WTC11 (cell line): ENCODE results near the gene MED26. TPM values are rescaled to one million over a fixed set of nuclear protein-coding genes. Genes with fewer than 3 reads are reported as not detected.

ENCODE experiments used
- ATAC-seq: fragments of 200-7000 bp; cut with Tn5 transposase; 2 replicates; pipeline ENCODE4 v1.10.0; 2021; ENCODE audit warnings: mild to moderate bottlenecking, moderate library complexity
- CTCF ChIA-PET: fragments of 300-600 bp; sonication (Branson Sonifier 250); formaldehyde crosslinking; loops from one replicate; lab custom pipeline; 2021; ENCODE audit warnings: antibody characterized with exemption; lab: Charles Lee
- POLR2A ChIA-PET: fragments of 350-600 bp; sonication (Branson Sonifier 250); formaldehyde crosslinking; loops from one replicate; lab custom pipeline; 2021; ENCODE audit warnings: antibody characterized with exemption; lab: Charles Lee
- DNase-seq: peaks from one replicate; pipeline ENCODE4 v3.0.0; 2021; ENCODE audit warnings: low spot score
- H3K27ac Mint-ChIP-seq: 2 replicates; pipeline ENCODE4 v1.8.0; 2021; ENCODE audit warnings: mixed read lengths
- H3K27me3 Mint-ChIP-seq: 2 replicates; pipeline ENCODE4 v1.8.0; 2021; ENCODE audit warnings: low read depth, mild to moderate bottlenecking, moderate library complexity, mixed read lengths
- H3K36me3 Mint-ChIP-seq: 2 replicates; pipeline ENCODE4 v1.8.0; 2021; ENCODE audit warnings: mixed read lengths
- H3K4me1 Mint-ChIP-seq: 2 replicates; pipeline ENCODE4 v1.8.0; 2022; ENCODE audit warnings: mixed read lengths
- H3K4me3 Mint-ChIP-seq: 2 replicates; pipeline ENCODE4 v1.8.0; 2021; ENCODE audit warnings: mild to moderate bottlenecking, moderate library complexity, mixed read lengths
- H3K9me3 Mint-ChIP-seq: 2 replicates; pipeline ENCODE4 v1.8.0; 2021; ENCODE audit warnings: mixed read lengths
- GABPB1 ChIP-seq: sonication (generic); formaldehyde crosslinking; IDR thresholded peaks from 2 replicates; pipeline ENCODE4 v1.8.1; 2023; ENCODE audit warnings: mild to moderate bottlenecking, missing genetic modification reagents
- JAZF1 ChIP-seq: fragments of 250-450 bp; sonication (Bioruptor Pico); IDR thresholded peaks from 2 replicates; pipeline ENCODE4 v1.9.0; 2021; ENCODE audit warnings: moderate library complexity, mild to moderate bottlenecking, inconsistent platforms
- KAT7 ChIP-seq: sonication (generic); formaldehyde crosslinking; IDR thresholded peaks from 2 replicates; pipeline ENCODE4 v1.8.1; 2023; ENCODE audit warnings: missing genetic modification reagents, mild to moderate bottlenecking, borderline replicate concordance
- MYBL2 ChIP-seq: sonication (generic); formaldehyde crosslinking; IDR thresholded peaks from 2 replicates; pipeline ENCODE4 v1.8.1; 2023; ENCODE audit warnings: mild to moderate bottlenecking, moderate library complexity, missing genetic modification reagents
- NFE2L1 ChIP-seq: sonication (generic); formaldehyde crosslinking; IDR thresholded peaks from 2 replicates; pipeline ENCODE4 v1.8.1; 2023; ENCODE audit warnings: missing genetic modification reagents
- NR2C2 ChIP-seq: sonication (generic); formaldehyde crosslinking; IDR thresholded peaks from 2 replicates; pipeline ENCODE4 v1.8.0; 2022; ENCODE audit warnings: mild to moderate bottlenecking, missing genetic modification reagents
- SMAD4 ChIP-seq: sonication (generic); formaldehyde crosslinking; IDR thresholded peaks from 2 replicates; pipeline ENCODE4 v1.8.0; 2022; ENCODE audit warnings: mild to moderate bottlenecking, missing genetic modification reagents
- SP1 ChIP-seq: sonication (generic); formaldehyde crosslinking; conservative IDR thresholded peaks from 2 replicates; pipeline ENCODE4 v1.8.1; 2022; ENCODE audit warnings: missing genetic modification reagents
- TCF7 ChIP-seq: sonication (generic); formaldehyde crosslinking; IDR thresholded peaks from 2 replicates; pipeline ENCODE4 v1.8.0; 2022; ENCODE audit warnings: mild to moderate bottlenecking, low read depth, missing genetic modification reagents, moderate library complexity
- ZNF121 ChIP-seq: sonication (generic); formaldehyde crosslinking; IDR thresholded peaks from 2 replicates; pipeline ENCODE4 v1.8.0; 2023; ENCODE audit warnings: missing genetic modification reagents
- ZNF138 ChIP-seq: sonication (generic); formaldehyde crosslinking; conservative IDR thresholded peaks from 2 replicates; pipeline ENCODE4 v1.8.1; 2022; ENCODE audit warnings: mild to moderate bottlenecking, moderate library complexity, missing genetic modification reagents
- total RNA-seq: library from RNA; stranded (reverse); gene quantifications from 3 replicates; pipeline ENCODE4 v1.2.3, GENCODE V29; 2021
- TF ChIP-seq, protein P1 (sequence below): fragments of 250-450 bp; sonication (Bioruptor Pico); IDR thresholded peaks from 2 replicates; pipeline ENCODE4 v1.9.0; 2021; ENCODE audit warnings: moderate library complexity, mild to moderate bottlenecking, inconsistent platforms, borderline replicate concordance
- TF ChIP-seq, protein P2 (sequence below): sonication (generic); formaldehyde crosslinking; IDR thresholded peaks from 2 replicates; pipeline ENCODE4 v1.8.0; 2023; ENCODE audit warnings: missing genetic modification reagents
- TF ChIP-seq, protein P3 (sequence below): sonication (generic); formaldehyde crosslinking; IDR thresholded peaks from 2 replicates; pipeline ENCODE4 v1.8.0; 2023; ENCODE audit warnings: mild to moderate bottlenecking, missing genetic modification reagents
- TF ChIP-seq, protein P4 (sequence below): fragments of 250-450 bp; sonication (Bioruptor Pico); conservative IDR thresholded peaks from 2 replicates; pipeline ENCODE4 v1.9.0; 2021; ENCODE audit warnings: mild to moderate bottlenecking
- TF ChIP-seq, protein P5 (sequence below): sonication (generic); formaldehyde crosslinking; IDR thresholded peaks from 2 replicates; pipeline ENCODE4 v1.8.0; 2023; ENCODE audit warnings: missing genetic modification reagents, mild to moderate bottlenecking, borderline replicate concordance
- TF ChIP-seq, protein P6 (sequence below): fragments of 250-450 bp; sonication (Bioruptor Pico); IDR thresholded peaks from 2 replicates; pipeline ENCODE4 v2.1.2; 2022; ENCODE audit warnings: mild to moderate bottlenecking, moderate library complexity
- TF ChIP-seq, protein P7 (sequence below): sonication (generic); formaldehyde crosslinking; IDR thresholded peaks from 2 replicates; pipeline ENCODE4 v1.8.1; 2023; ENCODE audit warnings: mild to moderate bottlenecking, moderate library complexity, missing genetic modification reagents

Gene MED26
- total RNA-seq, 1 experiment from 2014 or later = 14.2 TPM

DNA sequence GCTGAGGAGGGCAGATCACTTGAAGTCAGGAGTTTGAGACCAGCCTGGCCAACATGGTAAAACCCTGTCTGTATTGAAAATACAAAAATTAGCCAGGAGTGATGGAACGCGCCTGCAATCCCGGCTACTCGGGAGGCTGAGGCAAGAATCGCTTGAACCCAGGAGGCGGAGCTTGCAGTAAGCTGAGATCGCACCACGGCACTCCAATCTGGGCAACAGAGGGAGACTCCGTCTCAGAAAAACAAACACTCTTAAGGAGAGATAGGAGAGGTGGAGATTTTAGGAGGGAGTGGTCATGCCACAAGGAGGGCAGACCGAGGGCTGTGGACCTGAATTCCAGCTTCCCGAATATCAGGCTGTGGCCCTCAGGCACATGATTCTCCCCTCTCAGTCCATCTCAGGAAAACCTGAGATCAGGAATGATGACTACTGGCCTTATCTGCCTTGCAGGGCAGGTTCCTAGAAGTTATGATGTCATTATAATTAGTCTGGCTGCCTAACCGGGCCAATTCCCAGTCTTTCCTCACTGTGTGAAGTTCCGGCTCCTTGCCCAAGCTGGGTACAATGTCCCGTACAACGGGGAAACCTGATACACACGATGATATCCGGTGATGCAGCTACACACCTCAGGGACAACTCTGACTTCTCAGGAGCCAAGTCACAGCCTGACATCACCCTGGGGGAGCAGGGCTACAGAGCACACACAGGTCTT is 58.2 kb downstream of the MED26 start:
- DNase-seq (no peak), ATAC-seq (no peak)
- Mint-ChIP-seq H3K27ac (no peak overlapping the region; the same call in 1 of the 2 replicates), H3K4me3 (peak overlapping the region; percentile 24; the same call in 1 of the 2 replicates), H3K27me3 (no peaks in the 10 kb centered on the region), H3K9me3 (no peaks in the 10 kb centered on the region), H3K4me1 (peaks cover 16% of the 10 kb centered on the region), H3K36me3 (peaks cover 26% of the 10 kb centered on the region)
- POLR2A ChIA-PET = no interaction called here
- CTCF ChIA-PET = no interaction called here
- TF ChIP-seq TCF7 (CRISPR knock-in tag) (no peak), KAT7 (CRISPR knock-in tag) (no peak), NR2C2 (CRISPR knock-in tag) (no peak), MYBL2 (CRISPR knock-in tag) (no peak)
- TF ChIP-seq, protein P1, sequence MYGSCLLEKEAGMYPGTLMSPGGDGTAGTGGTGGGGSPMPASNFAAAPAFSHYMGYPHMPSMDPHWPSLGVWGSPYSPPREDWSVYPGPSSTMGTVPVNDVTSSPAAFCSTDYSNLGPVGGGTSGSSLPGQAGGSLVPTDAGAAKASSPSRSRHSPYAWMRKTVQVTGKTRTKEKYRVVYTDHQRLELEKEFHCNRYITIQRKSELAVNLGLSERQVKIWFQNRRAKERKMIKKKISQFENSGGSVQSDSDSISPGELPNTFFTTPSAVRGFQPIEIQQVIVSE (CRISPR knock-in tag) = no peak

DNA sequence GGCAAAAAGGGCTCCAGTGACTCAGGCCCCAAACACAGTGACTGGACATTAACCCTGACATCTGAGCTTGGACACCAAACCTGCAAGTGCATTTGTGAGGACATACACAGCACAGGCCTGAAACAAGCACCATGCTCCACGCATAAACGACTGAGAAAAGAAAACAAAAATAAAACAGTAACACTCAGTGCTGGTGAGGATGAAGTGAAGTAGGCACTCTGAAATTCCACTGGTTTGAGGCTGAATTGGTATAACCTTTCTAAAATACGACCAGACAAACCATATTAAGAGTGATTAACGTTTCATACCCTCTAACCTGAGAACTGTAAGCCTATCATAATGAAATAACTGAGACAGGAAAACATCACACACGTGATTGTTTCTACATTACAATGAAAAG is 61.3 kb downstream of the MED26 start:
- Mint-ChIP-seq H3K27me3 (no peaks in the 10 kb centered on the region), H3K27ac (no peak overlapping the region), H3K4me3 (no peak overlapping the region), H3K4me1 (peaks cover 8% of the 10 kb centered on the region), H3K9me3 (no peaks in the 10 kb centered on the region), H3K36me3 (peaks cover 45% of the 10 kb centered on the region)
- ATAC-seq (no peak), DNase-seq (no peak)
- ChIA-PET POLR2A (no interaction called here), CTCF (no interaction called here)
- TF ChIP-seq SP1 (CRISPR knock-in tag) = no peak
- no peak for TF ChIP-seq JAZF1 (CRISPR knock-in tag)
- TF ChIP-seq, protein P2, sequence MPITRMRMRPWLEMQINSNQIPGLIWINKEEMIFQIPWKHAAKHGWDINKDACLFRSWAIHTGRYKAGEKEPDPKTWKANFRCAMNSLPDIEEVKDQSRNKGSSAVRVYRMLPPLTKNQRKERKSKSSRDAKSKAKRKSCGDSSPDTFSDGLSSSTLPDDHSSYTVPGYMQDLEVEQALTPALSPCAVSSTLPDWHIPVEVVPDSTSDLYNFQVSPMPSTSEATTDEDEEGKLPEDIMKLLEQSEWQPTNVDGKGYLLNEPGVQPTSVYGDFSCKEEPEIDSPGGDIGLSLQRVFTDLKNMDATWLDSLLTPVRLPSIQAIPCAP (CRISPR knock-in tag) = no peak
- TF ChIP-seq, protein P3, sequence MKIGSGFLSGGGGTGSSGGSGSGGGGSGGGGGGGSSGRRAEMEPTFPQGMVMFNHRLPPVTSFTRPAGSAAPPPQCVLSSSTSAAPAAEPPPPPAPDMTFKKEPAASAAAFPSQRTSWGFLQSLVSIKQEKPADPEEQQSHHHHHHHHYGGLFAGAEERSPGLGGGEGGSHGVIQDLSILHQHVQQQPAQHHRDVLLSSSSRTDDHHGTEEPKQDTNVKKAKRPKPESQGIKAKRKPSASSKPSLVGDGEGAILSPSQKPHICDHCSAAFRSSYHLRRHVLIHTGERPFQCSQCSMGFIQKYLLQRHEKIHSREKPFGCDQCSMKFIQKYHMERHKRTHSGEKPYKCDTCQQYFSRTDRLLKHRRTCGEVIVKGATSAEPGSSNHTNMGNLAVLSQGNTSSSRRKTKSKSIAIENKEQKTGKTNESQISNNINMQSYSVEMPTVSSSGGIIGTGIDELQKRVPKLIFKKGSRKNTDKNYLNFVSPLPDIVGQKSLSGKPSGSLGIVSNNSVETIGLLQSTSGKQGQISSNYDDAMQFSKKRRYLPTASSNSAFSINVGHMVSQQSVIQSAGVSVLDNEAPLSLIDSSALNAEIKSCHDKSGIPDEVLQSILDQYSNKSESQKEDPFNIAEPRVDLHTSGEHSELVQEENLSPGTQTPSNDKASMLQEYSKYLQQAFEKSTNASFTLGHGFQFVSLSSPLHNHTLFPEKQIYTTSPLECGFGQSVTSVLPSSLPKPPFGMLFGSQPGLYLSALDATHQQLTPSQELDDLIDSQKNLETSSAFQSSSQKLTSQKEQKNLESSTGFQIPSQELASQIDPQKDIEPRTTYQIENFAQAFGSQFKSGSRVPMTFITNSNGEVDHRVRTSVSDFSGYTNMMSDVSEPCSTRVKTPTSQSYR (CRISPR knock-in tag) = no peak
- no peak for TF ChIP-seq NFE2L1 (CRISPR knock-in tag)
- no peak for TF ChIP-seq SMAD4
- TF ChIP-seq, protein P4, sequence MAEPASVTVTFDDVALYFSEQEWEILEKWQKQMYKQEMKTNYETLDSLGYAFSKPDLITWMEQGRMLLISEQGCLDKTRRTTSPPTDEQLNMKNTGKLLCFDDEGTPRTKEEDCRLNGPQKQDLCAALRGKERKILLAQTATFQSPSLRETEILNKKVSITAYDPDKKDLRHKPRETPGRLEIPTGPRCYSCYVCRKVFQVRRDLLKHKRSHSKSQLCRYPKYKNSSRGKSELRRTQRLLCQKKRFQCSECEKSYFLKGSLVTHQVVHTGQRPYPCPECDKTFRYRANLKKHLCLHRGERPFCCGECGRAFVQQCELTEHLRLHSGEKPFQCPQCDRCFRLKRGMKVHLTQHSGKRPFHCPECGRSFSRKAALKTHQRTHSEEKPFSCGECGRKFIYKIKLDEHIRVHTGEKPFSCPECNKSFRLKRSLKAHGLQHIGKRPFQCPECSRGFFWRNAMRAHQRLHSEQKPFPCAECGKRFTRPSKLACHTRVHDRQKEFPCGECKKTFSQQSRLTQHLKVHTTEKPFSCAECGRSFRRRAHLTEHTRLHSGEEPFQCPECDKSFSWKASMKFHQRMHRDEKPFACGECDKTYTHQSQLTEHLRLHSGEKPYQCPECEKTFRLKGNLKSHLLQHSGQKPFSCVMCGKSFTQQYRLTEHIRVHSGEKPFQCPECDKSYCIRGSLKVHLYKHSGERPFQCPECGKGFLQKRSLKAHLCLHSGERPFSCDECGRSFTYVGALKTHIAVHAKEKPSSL (CRISPR knock-in tag) = no peak
- TF ChIP-seq GABPB1 (CRISPR knock-in tag) = no peak
- TF ChIP-seq, protein P5, sequence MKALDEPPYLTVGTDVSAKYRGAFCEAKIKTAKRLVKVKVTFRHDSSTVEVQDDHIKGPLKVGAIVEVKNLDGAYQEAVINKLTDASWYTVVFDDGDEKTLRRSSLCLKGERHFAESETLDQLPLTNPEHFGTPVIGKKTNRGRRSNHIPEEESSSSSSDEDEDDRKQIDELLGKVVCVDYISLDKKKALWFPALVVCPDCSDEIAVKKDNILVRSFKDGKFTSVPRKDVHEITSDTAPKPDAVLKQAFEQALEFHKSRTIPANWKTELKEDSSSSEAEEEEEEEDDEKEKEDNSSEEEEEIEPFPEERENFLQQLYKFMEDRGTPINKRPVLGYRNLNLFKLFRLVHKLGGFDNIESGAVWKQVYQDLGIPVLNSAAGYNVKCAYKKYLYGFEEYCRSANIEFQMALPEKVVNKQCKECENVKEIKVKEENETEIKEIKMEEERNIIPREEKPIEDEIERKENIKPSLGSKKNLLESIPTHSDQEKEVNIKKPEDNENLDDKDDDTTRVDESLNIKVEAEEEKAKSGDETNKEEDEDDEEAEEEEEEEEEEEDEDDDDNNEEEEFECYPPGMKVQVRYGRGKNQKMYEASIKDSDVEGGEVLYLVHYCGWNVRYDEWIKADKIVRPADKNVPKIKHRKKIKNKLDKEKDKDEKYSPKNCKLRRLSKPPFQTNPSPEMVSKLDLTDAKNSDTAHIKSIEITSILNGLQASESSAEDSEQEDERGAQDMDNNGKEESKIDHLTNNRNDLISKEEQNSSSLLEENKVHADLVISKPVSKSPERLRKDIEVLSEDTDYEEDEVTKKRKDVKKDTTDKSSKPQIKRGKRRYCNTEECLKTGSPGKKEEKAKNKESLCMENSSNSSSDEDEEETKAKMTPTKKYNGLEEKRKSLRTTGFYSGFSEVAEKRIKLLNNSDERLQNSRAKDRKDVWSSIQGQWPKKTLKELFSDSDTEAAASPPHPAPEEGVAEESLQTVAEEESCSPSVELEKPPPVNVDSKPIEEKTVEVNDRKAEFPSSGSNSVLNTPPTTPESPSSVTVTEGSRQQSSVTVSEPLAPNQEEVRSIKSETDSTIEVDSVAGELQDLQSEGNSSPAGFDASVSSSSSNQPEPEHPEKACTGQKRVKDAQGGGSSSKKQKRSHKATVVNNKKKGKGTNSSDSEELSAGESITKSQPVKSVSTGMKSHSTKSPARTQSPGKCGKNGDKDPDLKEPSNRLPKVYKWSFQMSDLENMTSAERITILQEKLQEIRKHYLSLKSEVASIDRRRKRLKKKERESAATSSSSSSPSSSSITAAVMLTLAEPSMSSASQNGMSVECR (CRISPR knock-in tag) = no peak
- no peak for TF ChIP-seq ZNF138 (CRISPR knock-in tag)
- TF ChIP-seq, protein P6, sequence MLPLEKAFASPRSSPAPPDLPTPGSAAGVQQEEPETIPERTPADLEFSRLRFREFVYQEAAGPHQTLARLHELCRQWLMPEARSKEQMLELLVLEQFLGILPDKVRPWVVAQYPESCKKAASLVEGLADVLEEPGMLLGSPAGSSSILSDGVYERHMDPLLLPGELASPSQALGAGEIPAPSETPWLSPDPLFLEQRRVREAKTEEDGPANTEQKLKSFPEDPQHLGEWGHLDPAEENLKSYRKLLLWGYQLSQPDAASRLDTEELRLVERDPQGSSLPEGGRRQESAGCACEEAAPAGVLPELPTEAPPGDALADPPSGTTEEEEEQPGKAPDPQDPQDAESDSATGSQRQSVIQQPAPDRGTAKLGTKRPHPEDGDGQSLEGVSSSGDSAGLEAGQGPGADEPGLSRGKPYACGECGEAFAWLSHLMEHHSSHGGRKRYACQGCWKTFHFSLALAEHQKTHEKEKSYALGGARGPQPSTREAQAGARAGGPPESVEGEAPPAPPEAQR = no peak
- no peak for TF ChIP-seq ZNF121 (CRISPR knock-in tag)
- TF ChIP-seq, protein P7, sequence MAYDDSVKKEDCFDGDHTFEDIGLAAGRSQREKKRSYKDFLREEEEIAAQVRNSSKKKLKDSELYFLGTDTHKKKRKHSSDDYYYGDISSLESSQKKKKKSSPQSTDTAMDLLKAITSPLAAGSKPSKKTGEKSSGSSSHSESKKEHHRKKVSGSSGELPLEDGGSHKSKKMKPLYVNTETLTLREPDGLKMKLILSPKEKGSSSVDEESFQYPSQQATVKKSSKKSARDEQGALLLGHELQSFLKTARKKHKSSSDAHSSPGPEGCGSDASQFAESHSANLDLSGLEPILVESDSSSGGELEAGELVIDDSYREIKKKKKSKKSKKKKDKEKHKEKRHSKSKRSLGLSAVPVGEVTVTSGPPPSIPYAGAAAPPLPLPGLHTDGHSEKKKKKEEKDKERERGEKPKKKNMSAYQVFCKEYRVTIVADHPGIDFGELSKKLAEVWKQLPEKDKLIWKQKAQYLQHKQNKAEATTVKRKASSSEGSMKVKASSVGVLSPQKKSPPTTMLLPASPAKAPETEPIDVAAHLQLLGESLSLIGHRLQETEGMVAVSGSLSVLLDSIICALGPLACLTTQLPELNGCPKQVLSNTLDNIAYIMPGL = no peak
